Caco-2 (cell line): ENCODE data around the gene CARHSP1. TPM values are rescaled to one million over a fixed set of nuclear protein-coding genes. Genes with fewer than 3 reads are reported as not detected.

Source experiments
- BruUV-seq: library from RNA; stranded (reverse); fragments of 400-500 nt; replicated peaks from 2 replicates; lab custom pipeline; 2021; lab: Mats Ljungman, UMichigan
- CTCF ChIA-PET: fragments of 300-600 bp; sonication (Branson Sonifier 250); formaldehyde crosslinking; loops from one replicate; lab custom pipeline; 2022; ENCODE audit warnings: antibody characterized with exemption; lab: Charles Lee
- POLR2A ChIA-PET: fragments of 300-600 bp; sonication (Branson Sonifier 250); formaldehyde crosslinking; loops from one replicate; lab custom pipeline; 2022; ENCODE audit warnings: antibody characterized with exemption; lab: Charles Lee
- DNase-seq, 2 experiments: peaks; one replicate each; pipeline versions ENCODE4 v3.0.0 to v3.0.0-alpha.2; 2020 to 2022
- H3K27me3 ChIP-seq: replicated peaks from 2 replicates; pipeline ENCODE4 v1.6.0; 2011; ENCODE audit warnings: low read length; ENCODE audit not compliant: control insufficient read depth, insufficient read depth
- H3K36me3 ChIP-seq: 2 replicates; pipeline ENCODE4 v1.5.1; 2011; ENCODE audit warnings: low read length; ENCODE audit not compliant: control insufficient read depth, insufficient read depth
- H3K4me1 ChIP-seq: fragments of 250-450 bp; sonication (Bioruptor Pico); 2 replicates; pipeline ENCODE4 v1.5.1; 2020; ENCODE audit warnings: mild to moderate bottlenecking
- H3K4me3 ChIP-seq: 2 replicates; pipeline ENCODE4 v1.5.1; 2011; ENCODE audit warnings: low read depth, mild to moderate bottlenecking, control low read depth, low read length
- H3K9me3 ChIP-seq: fragments of 250-450 bp; sonication (Bioruptor Pico); 2 replicates; pipeline ENCODE4 v1.5.1; 2020; ENCODE audit warnings: mild to moderate bottlenecking, moderate library complexity
- H3K27ac Mint-ChIP-seq: one replicate; pipeline ENCODE4 v1.8.0; 2022; ENCODE audit warnings: mixed read lengths; ENCODE audit not compliant: unreplicated experiment
- H3K27me3 Mint-ChIP-seq: one replicate; pipeline ENCODE4 v1.8.0; 2022; ENCODE audit warnings: mixed read lengths; ENCODE audit not compliant: insufficient read depth, unreplicated experiment
- H3K36me3 Mint-ChIP-seq: one replicate; pipeline ENCODE4 v1.8.0; 2022; ENCODE audit warnings: mild to moderate bottlenecking, mixed read lengths; ENCODE audit not compliant: insufficient read depth, unreplicated experiment
- H3K4me1 Mint-ChIP-seq: one replicate; pipeline ENCODE4 v1.8.0; 2022; ENCODE audit warnings: low read depth, mixed read lengths; ENCODE audit not compliant: unreplicated experiment
- H3K4me3 Mint-ChIP-seq: one replicate; pipeline ENCODE4 v1.8.0; 2022; ENCODE audit warnings: mild to moderate bottlenecking, moderate library complexity, mixed read lengths; ENCODE audit not compliant: unreplicated experiment
- H3K9me3 Mint-ChIP-seq: one replicate; pipeline ENCODE4 v1.8.0; 2022; ENCODE audit warnings: mixed read lengths; ENCODE audit not compliant: unreplicated experiment
- CTCF ChIP-seq, 2 experiments: fragments of 200-600 bp in 1 of 2; IDR thresholded peaks; 1 replicate in 1 of 2; 2 replicates in 1 of 2; pipeline versions ENCODE4 v1.5.1 to v1.8.0; 2011 to 2022; ENCODE audit warnings: antibody characterized with exemption in 1 of 2, control low read depth in 1 of 2, inconsistent platforms in 1 of 2, low read depth in 1 of 2, low read length in 1 of 2, mild to moderate bottlenecking in 1 of 2, moderate library complexity in 1 of 2; ENCODE audit not compliant: insufficient read depth in 1 of 2, severe bottlenecking in 1 of 2, unreplicated experiment in 1 of 2
- intact Hi-C: fragments of 100-400 bp; cut with micrococcal nuclease; formaldehyde crosslinking; loops from one replicate; pipeline ENCODE4 v1.10.0; 2022; ENCODE audit not compliant: unreplicated experiment
- total RNA-seq: library from RNA; stranded (reverse); gene quantifications from 2 replicates; pipeline ENCODE4 v1.2.3, GENCODE V29; 2022

CARHSP1 gene
- total RNA-seq, 1 experiment from 2014 or later, result 103 TPM

GRCh38 chr16:8828541-8829165 is 40.2 kb downstream of the CARHSP1 start:
- H3K27ac Mint-ChIP-seq, result no peak overlapping the region
- CTCF ChIA-PET, result no interaction called here
- H3K36me3 Mint-ChIP-seq, result peaks cover 84% of the 10 kb centered on the region
- peaks cover 5% of the 10 kb centered on the region for H3K4me1 Mint-ChIP-seq
- intact Hi-C loops, result no loop called here
- H3K4me1 ChIP-seq, result no peaks in the 10 kb centered on the region
- no peaks in the 10 kb centered on the region for H3K27me3 Mint-ChIP-seq
- no peaks in the 10 kb centered on the region; the same call in none of the 2 replicates for H3K36me3 ChIP-seq
- H3K4me3 Mint-ChIP-seq, result no peak overlapping the region
- no peak for DNase-seq
- H3K9me3 ChIP-seq, result no peaks in the 10 kb centered on the region
- POLR2A ChIA-PET, result no interaction called here
- H3K9me3 Mint-ChIP-seq, result no peaks in the 10 kb centered on the region
- BruUV-seq, result no TSS peak
- TF ChIP-seq CTCF (IDR thresholded peaks at IDR 0.05; ENCODE audit: insufficient read depth in 1 of 2, low read depth in 1 of 2, low read length in 1 of 2, severe bottlenecking in 1 of 2, unreplicated experiment in 1 of 2), result no peak
- no peak overlapping the region for H3K4me3 ChIP-seq
- H3K27me3 ChIP-seq, result no peaks in the 10 kb centered on the region

DNA sequence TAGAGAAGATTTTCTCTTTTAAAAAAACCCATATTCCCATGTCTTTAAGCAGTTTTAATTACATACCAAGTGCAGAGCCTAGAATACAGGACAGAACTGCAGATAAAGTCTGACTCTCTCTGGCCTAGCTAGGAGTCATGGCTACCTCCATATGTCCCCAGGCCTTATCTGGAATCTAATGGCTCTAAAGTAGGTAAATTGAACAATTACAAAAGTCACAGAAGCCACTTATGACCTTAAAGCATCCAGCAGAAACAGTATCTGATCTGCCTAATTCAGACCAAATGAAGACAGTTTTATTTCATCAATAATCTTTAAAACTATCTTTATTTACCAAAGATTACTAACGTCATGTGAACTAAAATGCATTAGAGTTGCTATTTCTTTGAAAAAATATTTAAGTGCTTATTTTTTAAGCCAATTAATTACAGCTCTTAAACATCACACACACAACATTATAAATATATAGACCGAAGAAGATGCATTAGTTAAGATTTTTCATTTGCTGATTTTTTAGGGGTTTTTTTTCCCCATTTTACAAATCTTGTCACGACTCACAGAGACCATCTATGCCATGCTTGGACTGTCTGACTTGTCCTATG is 42.4 kb downstream of the CARHSP1 start:
- DNase-seq, result no peak
- no peak overlapping the region for H3K4me3 ChIP-seq
- no peaks in the 10 kb centered on the region for H3K4me1 ChIP-seq
- Mint-ChIP-seq H3K4me3 (no peak overlapping the region), H3K36me3 (peaks cover 84% of the 10 kb centered on the region), H3K27ac (no peak overlapping the region), H3K4me1 (no peaks in the 10 kb centered on the region), H3K27me3 (no peaks in the 10 kb centered on the region), H3K9me3 (no peaks in the 10 kb centered on the region)
- H3K27me3 ChIP-seq, result no peaks in the 10 kb centered on the region
- no peaks in the 10 kb centered on the region for H3K9me3 ChIP-seq
- intact Hi-C loops, result no loop called here
- CTCF ChIA-PET, result no interaction called here
- no TSS peak for BruUV-seq
- POLR2A ChIA-PET, result no interaction called here
- TF ChIP-seq CTCF (IDR thresholded peaks at IDR 0.05; ENCODE audit: insufficient read depth in 1 of 2, low read depth in 1 of 2, low read length in 1 of 2, severe bottlenecking in 1 of 2, unreplicated experiment in 1 of 2), result no peak
- H3K36me3 ChIP-seq, result no peaks in the 10 kb centered on the region; the same call in none of the 2 replicates

DNA sequence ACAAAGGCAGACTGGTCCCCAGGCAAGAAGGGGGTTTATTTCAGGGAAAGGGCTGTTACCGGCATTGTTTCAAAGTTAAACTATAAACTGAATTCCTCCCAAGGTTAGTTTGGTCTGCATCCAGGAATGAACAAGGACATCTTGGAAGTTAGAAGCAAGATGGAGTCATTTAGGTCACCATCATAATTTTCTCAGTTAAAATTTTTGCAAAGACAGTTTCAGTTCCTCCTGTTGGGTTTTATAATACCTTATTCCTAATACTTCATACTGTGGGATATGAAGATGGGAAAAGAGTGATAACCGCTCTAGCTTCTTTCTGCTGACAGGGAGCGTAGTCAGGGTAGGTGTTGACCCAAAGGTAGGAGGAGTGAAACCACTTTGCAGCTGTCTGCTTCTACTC is 46.4 kb downstream of the CARHSP1 start:
- H3K9me3 ChIP-seq, result no peaks in the 10 kb centered on the region
- no peak overlapping the region for H3K27ac Mint-ChIP-seq
- POLR2A ChIA-PET, result no interaction called here
- no peaks in the 10 kb centered on the region for H3K27me3 ChIP-seq
- no peaks in the 10 kb centered on the region for H3K9me3 Mint-ChIP-seq
- peaks cover 81% of the 10 kb centered on the region for H3K36me3 Mint-ChIP-seq
- no peak overlapping the region for H3K4me3 ChIP-seq
- no peak overlapping the region for H3K4me3 Mint-ChIP-seq
- CTCF ChIA-PET, result interaction anchor here (1.2 kb wide), 1 partner anchor 46 kb away, joined by 3 read pairs; the partner anchor contains the start of gene CARHSP1
- no peaks in the 10 kb centered on the region for H3K36me3 ChIP-seq
- no peaks in the 10 kb centered on the region for H3K4me1 Mint-ChIP-seq
- H3K27me3 Mint-ChIP-seq, result no peaks in the 10 kb centered on the region
- intact Hi-C loops, result no loop called here
- no peak for DNase-seq
- H3K4me1 ChIP-seq, result no peaks in the 10 kb centered on the region
- no peak for TF ChIP-seq CTCF (IDR thresholded peaks at IDR 0.05; ENCODE audit: insufficient read depth in 1 of 2, low read depth in 1 of 2, low read length in 1 of 2, severe bottlenecking in 1 of 2, unreplicated experiment in 1 of 2)
- BruUV-seq, result no TSS peak
